ENCODE results near the gene AJM1.

AJM1 gene

DNA sequence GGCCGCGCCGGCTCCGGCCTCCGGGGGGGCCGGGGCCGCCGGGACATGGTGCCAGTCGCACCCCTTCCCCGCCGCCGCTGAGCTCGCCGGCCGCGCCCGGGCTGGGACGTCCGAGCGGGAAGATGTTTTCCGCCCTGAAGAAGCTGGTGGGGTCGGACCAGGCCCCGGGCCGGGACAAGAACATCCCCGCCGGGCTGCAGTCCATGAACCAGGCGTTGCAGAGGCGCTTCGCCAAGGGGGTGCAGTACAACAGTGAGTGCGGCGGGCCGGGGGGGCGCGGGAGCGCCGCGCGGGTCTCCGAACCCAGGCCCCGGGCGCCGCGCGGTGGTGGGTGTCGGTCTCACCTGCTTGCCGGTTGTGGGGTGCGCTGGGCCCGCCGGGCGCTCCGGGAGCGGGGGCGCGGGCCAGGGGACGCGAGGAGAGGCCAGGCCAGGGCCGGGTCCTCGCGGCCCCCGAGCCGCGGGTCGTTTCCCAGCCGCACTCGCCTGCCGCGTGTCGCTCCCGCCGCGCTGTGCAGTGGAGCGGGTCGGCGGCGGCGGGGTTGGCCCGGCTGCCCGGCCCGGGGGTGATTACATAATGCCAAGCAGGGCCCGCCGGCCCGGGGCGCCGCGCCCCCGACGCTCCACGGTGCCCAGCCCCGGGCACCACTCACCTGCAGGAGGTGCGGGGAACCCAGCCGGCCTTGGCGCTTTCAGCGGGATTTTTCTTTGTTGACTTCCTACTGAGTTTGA is 34.0 kb upstream of the AJM1 start:
- DNase-seq = peak in 1 of 2 experiments; percentile 33

DNA sequence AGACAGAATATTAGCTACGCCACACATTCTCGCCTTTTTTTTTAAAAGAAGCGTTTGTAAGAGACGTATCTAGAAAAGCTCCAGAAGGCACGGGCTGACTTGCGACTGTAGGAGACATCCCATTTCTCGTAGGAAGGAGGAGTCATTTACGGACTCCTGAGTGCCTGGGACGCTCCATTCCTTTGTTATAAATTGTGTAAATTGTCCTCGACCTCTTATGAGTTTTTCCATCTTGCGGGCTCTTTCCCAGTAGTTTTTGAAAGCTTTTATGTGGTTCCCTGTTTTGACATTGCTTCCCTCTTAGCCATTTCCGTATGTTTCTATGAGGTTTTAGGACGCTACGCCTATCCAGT is 33.5 kb upstream of the AJM1 start:
- peak in 1 of 2 experiments; percentile 28 for DNase-seq

DNA sequence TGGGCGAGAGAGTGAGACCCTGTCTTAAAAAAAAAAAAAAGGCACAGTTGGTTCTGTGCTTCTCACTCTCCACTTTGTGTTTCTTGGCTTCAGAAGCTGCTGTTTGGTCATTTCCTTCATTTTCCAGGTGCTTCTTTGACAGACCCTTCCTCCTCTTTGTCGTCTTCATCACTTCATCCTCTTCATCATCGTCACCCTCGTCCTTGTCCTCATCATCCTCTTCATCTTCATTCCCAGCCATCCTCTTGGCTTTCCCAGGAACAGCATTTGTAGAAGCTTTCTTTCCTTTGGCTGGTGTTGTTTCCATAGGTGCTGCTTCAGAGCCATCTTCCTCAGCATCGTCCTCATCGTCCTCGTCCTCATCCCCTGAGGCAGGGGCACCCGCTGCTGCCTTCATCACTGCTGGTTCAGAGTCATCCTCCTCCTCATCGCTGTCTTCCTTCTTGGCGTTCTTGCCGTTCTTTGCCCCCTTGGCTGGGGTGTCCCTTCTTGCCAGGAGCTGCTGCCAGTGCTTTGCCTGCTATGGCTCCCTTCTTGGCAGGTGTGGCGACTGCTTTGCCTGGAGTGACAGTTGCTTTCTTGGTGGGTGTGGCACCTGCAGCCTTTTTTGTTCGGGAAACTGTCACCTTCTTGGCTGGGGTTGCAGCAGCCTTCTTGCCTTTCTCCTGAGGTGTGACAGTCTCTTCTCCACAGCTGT is 27.4 kb upstream of the AJM1 start:
- DNase-seq = no peak

DNA sequence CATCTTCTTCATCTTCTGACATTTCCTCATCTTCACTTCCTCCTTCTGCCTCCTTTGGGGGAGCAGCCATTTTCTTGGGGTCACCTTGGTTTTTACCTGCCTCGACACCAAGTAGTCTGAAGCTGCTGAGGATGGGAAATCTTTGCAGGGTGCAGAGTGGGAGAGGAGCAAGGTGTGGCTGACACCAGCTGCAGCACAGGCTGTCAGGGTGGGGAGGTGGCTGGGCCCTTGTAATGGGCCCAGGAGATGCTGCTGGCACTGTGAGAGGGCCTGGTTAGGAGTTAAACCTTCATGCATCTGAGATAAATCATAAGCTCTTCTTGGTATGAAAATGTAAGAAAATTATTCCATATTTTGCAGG is 26.9 kb upstream of the AJM1 start:
- no peak for DNase-seq

DNA sequence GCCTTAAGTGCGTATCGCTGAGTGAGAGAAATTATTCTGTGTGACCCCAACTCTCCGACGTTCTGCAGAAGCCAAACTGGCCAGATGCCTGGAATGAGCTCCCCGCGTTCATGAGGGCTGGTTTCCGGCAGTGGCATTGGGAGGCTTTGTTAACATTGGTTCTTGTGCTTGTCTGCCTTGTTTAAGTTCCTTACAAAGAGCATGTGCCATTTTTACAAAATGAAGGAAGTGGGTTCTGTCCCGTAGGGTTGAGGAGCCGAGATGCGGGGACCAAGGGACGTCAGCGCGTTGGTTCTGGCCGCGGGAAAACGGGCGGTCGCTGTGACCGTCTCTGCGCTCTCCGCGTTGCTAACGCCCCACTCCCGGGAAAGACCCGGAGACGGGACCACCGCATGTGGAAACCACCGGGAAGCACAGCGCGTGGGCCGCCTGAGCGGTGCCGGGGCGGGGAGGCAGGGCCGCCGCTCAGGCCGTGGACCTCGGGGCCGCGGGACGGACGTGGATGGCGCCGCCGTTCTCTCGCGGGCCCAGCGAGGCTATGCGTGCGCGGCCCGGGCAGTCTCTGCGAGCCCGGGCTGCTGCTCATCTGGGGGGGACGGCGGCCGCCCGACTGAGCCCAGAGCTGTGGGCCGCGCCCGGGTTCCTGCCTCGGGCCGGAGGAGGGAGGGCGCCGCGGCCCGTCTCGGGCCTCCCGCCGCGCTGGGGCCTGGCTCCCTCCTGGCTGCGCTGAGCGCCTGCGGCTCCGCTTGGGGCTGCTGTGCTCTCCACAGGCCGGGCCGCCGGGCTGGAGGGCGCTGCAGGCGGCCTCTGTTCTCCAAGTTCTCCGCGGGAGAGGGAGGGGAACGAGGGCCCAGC is 21.1 kb upstream of the AJM1 start:
- no peak for DNase-seq

DNA sequence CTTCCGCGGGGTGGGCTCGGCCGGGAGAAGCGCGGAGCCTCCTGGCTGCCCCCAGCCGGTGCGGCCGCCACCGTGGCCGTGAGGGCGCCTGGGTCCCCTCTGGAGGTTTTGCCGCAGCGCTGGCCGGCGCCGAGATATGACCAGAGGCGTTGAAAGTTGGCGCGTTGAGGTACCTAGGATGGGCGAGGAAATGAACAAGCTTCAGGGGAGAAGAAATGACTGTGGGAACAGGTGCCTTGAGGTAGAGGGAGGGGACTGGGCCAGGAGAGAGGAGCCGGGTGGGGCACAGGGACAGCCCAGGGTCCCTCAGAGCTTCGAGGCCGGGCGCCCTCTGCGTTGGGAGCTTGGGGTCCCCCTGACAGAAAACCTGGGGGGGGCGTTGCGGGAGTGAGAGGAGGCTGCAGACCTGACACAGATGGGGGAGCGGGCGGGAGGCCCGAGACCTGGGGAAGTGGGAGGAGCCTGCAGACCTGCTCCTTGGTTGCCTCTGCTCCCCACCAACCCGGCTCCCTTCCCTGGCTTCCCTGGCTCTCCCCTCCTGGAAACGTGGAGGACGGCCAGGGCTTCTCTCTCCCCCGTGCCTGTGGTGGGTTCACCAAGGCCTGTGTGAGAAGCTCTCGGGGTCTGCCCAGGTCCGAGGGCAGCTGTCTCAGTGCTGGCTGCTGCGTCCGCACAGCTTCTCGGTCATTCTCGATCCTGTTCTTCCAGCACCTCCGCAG is 20.3 kb upstream of the AJM1 start:
- no peak for DNase-seq

DNA sequence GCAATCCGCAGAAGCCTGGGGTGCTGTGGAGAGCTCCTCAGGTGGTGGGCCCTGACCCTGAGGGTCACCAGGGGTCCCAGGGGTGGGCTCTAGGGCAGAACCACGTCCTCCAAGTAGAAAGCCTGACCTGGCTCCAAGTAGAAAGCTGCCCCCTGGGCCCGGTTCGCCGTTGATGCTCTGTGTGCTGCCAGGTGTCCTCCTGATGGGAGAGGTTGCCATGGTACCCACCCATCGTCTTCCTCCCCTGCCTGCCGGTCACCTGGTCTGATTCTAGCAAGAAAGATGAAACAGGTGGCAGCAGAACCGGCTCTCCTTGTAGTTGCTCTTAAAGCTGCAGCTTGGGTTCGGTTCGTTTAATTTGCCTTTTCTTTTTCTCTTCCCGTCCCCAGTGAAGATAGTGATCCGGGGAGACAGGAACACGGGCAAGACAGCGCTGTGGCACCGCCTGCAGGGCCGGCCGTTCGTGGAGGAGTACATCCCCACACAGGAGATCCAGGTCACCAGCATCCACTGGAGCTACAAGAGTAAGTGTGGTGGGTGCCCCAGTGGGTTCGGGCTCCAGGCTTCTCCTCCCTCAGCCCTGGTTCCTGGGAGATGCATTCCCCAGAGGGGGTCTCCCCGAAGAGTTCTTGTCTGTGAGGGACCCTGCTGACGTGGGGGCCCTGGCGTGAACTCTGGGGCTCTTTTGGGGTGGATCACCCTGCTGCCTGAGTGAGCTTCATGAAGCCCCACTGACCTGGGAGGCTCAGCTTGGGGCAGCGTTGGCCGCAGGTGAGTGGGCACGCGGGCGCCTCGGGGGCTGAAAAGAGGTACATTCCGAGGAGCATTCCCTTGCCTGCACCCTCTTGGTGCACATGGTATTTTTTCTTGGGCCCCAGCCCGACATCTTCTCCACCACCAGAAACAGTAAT is 18.9 kb upstream of the AJM1 start:
- no peak for DNase-seq

DNA sequence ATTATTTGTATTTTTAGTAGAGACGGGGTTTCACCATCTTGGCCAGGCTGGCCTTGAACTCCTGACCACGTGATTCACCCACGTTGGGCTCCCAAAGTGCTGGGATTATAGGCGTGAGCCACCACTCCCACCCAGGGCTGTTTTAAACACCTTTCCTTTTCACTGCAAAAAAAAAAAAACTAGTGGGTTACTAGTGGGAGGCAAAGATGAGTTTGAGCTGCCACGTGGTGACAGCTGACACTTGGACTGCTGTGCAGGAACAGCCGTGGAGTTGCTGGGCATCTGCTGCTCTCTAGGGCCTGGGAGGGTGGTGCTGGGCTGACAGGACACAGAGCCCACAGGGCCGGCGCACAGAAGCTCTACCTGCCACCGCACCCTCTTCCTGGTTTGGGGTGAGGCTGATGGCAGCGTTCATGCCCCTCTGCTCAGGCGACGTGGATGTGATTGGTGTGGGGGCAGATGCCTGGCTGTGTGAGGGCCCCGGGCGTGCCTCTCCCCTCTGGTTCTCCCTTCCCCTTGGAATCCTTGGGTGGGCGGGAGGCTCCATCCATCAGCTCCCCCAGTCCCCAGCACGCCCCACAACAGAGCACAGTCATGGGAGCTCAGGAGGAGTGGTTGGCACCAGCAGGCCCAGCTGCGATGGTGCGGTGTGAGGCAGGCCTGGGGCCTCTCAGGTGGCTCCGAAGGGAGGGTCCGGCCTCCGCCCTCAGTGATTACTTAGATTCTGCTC is 17.6 kb upstream of the AJM1 start:
- DNase-seq = no peak

DNA sequence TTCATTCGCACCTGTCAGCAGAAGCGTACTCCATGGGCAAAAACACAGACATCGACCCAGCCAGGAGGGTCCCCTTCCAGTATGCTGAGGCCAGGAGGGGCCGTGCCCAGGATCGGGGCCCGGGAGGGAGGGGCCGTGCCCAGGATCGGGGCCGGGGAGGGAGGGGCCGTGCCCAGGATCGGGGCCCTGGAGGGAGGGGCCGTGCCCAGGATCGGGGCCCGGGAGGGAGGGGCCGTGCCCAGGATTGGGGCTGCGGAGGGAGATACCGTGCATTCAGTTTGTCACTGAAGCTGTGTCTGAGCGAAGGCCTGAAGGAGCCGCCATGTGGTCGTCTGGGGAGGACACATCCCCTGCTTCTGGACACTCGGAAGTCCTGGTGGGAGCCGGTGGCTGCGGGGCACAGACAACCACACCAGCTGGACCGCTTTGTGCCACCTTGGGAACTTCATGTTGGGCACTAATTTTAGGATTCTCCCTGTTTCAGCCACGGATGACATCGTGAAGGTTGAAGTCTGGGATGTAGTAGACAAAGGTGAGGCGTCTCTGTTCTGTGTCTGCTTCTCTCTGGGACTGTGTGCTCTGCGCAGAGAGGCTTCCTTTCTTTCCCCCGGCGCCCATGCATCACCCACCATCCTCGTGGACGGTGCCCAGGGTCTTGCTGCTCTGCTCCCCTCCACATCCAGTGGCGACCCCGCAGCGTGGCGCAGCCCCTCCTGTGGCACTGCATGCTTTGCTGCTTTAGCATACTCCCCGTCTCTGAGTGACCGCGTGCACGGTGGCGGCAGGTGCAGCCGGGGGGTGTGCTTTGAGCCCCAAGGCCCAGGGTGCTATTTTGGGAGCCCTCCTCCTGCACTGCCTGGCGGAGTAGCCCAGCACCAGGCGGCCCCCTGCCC is 16.7 kb upstream of the AJM1 start:
- DNase-seq = no peak

DNA sequence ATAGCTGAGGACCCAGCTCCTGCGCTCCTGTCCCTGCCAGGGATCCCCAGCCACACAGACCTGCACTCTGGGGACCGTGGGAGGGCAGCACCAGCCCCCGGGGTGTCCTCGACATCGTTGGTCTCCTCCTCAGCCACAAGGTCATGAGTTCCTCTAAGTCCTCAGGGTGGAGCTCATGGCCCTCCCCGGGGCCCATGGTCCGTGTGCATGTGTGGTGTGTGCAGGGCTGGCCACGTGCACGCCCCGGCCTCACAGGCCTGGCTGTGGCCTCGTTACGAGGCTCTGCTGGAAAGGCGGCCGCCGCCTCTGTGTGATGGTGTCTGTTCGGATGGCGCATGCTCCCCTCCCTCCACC is 16.1 kb upstream of the AJM1 start:
- no peak for DNase-seq

DNA sequence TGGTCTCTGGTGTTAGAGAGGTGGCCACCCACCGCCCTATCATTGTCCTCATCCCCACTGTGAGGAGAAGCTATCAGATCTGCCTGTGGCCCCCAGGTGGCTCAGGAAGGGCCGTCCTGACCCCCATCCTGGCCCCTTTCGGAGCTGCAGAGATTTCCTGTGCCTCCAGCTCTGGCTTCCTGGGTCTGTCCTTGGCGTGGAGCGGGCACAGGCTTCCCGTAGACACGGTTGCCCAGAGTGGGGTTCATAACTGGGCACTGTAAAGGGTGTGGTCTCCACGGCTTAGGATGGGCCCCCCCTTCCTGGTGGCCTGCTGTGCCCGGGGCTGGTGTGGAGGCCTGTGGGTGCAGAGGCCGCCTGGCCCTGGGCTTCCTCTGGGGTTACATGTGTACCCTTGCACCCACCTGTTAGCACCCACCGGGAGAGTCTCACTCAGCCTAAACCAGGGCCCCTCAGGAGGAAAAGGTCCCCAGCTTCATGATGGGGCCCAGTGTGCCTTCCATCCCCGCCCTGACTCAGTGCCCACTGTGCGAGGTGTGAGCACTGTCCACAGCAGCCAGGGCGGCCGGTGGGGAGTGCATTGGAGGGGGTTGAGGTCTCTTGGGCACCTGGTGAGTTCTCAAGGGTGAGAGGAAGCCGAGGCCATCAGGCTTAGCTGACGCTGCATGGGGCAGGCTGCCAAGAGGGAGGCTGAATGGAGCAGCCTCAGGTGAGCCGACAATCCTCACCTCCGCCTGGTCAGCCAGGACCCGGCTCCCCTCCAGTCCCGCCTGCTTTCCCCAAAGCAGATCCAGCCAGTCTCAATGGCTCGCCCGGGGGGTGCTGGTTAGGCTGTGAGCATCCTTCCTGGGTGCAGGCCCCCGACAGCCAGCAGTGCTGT is 15.3 kb upstream of the AJM1 start:
- no peak for DNase-seq

DNA sequence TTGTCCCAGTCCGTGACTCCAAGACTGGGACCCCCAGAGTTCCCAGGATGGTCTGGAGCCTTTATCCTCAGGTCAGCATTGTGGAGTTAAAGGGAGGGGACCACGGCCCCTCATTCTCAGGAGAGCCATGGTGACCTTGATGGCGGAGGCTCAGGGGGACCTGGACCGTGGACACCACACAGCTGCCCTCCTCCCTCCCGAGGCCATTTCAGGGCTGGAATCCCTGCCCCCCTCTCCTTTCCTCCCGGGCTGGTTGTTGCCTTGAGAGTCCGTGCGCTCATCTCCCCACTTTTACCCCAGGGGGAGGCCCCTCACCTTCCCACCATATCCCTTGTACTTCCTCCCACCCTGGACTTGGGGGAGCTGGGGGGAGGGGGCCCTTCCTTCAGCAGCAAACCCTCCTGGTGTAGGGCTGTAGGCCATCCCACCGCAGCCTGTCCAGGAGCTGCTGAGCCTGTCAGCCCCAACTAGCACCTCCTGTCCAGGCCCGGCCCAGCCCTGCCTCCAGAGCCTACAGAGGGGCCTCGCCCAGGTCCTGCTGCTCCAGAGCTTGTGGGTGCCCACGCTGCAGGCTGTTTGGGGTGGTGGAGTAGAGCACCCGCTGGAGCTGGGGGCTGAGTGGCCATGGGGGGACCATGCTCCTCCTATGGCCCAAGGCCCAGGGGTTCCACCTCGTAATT is 14.3 kb upstream of the AJM1 start:
- no peak for DNase-seq

DNA sequence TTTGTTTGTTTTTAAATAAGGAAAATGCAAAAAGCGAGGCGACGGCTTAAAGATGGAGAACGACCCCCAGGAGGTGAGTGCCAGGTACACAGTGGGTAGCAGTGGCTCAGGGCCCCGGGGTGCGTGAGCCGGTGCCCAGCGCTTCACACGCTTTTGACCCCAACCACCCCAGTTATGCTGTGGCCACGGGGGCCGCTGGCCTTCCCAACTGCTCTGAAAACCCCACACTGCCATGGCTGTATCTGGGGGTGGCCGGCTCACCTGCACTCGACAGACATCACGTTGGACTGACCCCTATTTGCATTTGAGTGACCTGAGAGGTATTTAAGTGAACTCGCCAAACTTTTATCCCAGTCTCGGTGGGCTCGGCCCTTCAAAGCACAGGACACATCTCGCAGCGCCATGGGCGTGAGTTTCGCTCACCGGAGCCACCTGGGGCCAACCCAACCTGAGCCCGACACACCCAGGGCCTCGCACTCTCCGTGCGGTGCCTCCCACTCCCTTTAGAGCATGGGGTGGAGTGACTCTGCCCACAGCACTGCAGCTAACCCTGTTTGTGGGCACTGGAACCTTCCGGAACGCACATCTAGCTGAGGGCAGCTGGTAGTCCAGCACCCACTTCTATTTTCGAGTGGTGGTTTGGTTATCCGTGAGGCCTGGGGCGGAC is 13.7 kb upstream of the AJM1 start:
- no peak for DNase-seq

DNA sequence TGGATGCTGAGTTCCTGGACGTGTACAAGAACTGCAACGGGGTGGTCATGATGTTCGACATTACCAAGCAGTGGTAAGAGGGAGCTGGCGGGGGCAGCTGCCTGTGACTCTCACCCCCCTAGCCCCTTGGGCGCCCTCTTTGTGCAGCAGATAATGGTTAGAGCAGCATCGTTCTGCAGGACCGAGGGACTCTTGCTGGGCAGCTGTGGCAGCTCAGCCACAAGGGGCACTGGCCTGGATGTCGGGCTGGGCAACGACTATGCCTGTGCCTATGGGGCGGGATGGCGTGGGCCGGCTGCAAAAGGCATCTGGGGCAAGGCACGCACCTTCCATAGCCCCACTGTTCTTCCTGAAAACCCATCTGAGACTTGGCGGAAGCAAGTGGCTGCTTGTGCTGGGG is 12.9 kb upstream of the AJM1 start:
- no peak for DNase-seq

DNA sequence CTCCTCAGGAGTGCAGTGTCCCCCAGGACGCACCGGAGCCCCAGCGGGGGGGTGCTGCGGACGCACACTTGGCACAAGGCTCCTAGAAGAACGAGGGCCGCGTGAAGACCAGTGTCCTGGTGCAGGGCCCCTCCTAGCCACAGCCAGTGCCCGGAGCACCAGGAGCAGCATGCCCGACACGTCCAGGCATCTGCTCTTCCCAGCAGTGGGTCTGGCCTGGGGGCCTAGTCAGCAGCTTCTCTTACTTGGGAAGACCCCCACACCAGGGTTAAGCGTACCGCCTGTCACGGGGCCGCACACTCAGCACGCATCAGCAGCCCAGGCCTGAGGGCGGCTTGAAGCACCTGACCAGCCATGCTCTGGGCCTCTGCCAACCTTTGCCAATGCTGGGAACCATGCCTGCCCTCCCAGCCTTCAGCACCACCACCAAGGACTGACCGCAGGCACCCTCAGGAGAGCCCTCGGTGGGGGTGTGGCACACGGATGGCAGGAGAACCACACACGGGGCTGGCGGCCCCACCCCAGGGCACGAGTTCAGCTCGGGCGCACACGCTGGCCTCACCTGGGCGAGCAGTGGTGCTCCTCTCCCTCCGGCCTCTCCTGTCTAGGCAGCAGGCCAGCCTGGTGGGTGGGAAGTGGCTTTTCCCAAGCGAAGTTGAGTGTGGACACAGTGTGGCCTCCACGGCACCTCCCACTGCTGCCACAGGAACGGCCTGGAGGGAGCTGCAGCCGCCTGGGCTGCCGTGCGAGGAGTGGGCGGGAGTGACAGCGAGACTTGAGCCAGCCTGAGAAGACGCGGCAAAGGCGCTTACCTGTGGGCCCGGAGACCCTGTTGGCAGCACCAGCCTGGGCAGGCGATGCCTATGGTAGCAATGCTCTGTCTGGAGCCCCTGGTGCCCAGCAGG is 12.0 kb upstream of the AJM1 start:
- DNase-seq = no peak

DNA sequence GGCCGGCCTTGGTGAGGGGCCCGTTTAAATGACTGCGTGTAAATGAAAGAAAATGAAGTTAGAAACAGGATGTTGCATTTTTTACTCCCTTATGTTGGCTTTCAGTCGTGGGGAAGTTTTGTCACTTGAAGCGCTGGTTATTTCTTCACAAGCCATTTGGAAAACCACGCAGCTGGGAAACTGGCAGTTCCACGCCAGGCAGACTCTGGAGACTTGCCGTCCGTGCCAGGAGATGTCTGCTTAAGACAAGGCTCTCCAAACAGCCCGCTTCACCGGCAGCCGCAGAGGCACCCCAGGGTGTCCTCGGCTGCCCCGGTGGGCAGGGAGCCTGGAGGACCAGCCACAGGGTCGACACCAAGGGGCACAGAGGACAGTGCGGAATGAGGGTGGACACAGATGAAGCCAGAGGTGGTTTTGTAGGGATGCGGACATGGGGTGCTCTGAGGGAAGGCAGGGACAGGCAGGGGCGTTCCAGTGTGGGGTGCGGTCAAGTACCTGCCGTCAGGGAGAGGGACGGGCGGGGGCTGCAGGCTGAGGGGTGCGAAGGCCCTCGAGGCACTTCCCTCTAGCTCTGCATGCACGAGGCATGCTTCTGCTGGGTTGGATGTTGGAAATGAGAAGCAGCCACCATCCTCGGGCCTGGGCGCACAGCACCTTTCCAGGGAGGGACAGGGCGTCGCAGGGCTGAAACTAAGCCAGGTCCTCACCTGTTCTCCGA is 11.1 kb upstream of the AJM1 start:
- no peak for DNase-seq

DNA sequence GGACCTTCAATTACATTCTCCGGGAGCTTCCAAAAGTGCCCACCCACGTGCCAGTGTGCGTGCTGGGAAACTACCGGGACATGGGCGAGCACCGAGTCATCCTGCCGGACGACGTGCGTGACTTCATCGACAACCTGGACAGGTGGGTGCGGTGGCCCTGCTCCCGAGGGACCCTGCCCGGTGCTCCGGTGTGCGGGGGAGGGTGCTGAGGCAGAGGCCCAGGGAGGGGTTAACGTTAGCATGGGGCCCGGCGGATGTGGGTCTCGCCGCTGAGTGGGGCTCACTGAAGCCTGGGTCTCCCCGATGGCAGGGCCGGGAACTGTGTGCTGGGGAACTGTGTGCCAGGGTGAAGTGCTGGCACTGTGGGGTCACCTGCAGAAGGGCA is 10.6 kb upstream of the AJM1 start:
- DNase-seq = no peak

Data from NCI-H524 (cell line).